Panc1 (cell line): Measurements from ENCODE around the gene BTNL3. TPM values are rescaled to one million over a fixed set of nuclear protein-coding genes. Genes with fewer than 3 reads are reported as not detected.
"Not testable (repeated sequence)": the region's sequence is repeated elsewhere in the genome, so short reads cannot be mapped to it uniquely, and the experiment has no call there.

ENCODE experiments used
- ATAC-seq: fragments of 200-7000 bp; cut with Tn5 transposase; 2 replicates; pipeline ENCODE4 v1.9.1; 2020; ENCODE audit warnings: mild to moderate bottlenecking, moderate library complexity
- BruUV-seq: library from RNA; stranded (reverse); fragments of 400-500 nt; replicated peaks from 2 replicates; lab custom pipeline; 2021; lab: Mats Ljungman, UMichigan
- CTCF ChIA-PET: fragments of 300-600 bp; sonication (Branson Sonifier 250); formaldehyde crosslinking; loops from one replicate; lab custom pipeline; 2022; ENCODE audit warnings: antibody characterized with exemption; lab: Charles Lee
- POLR2A ChIA-PET: fragments of 300-600 bp; sonication (Branson Sonifier 250); formaldehyde crosslinking; loops from one replicate; lab custom pipeline; 2022; ENCODE audit warnings: antibody characterized with exemption; lab: Charles Lee
- DNase-seq: peaks from one replicate; pipeline ENCODE4 v3.0.0-alpha.2; 2010; ENCODE audit warnings: low read depth, low spot score
- H3K27ac ChIP-seq: 2 replicates; pipeline ENCODE4 v1.5.1; 2011; ENCODE audit warnings: mild to moderate bottlenecking, low read length, inconsistent platforms
- H3K27me3 ChIP-seq: fragments of 200-500 bp; sonication (Bioruptor generic); 2 replicates; pipeline ENCODE4 v1.6.0; 2014; ENCODE audit warnings: low read length, inconsistent platforms; ENCODE audit not compliant: control insufficient read depth, insufficient read depth
- H3K36me3 ChIP-seq: fragments of 200-500 bp; sonication (Bioruptor generic); 2 replicates; pipeline ENCODE4 v1.5.1; 2014; ENCODE audit warnings: inconsistent platforms, mild to moderate bottlenecking, low read length, moderate library complexity; ENCODE audit not compliant: control insufficient read depth, insufficient read depth
- H3K4me1 ChIP-seq: 2 replicates; pipeline ENCODE4 v1.5.1; 2011; ENCODE audit warnings: inconsistent platforms, mild to moderate bottlenecking, low read length, moderate library complexity; ENCODE audit not compliant: control insufficient read depth, insufficient read depth
- H3K4me3 ChIP-seq, 2 experiments: 2 replicates each; pipeline ENCODE4 v1.5.1; 2011 to 2012; ENCODE audit warnings: low read depth in 2 of 2, low read length in 2 of 2, mild to moderate bottlenecking in 2 of 2, inconsistent platforms in 1 of 2, moderate library complexity in 1 of 2
- H3K9me3 ChIP-seq: fragments of 200-500 bp; sonication (Bioruptor generic); 2 replicates; pipeline ENCODE4 v1.5.1; 2014; ENCODE audit warnings: low read depth, mild to moderate bottlenecking, inconsistent platforms, low read length, moderate library complexity; ENCODE audit not compliant: control insufficient read depth, insufficient read depth
- POLR2AphosphoS5 ChIP-seq: IDR thresholded peaks from 2 replicates; pipeline ENCODE4 v1.6.1; 2012; ENCODE audit warnings: mild to moderate bottlenecking, low read depth, low read length, moderate library complexity
- SIN3A ChIP-seq: IDR thresholded peaks from 2 replicates; pipeline ENCODE4 v1.6.1; 2012; ENCODE audit warnings: low read depth, mild to moderate bottlenecking, low read length, moderate library complexity, borderline replicate concordance; ENCODE audit not compliant: insufficient read depth
- TCF7L2 ChIP-seq: IDR thresholded peaks from 2 replicates; pipeline ENCODE4 v1.6.1; 2011; ENCODE audit warnings: mild to moderate bottlenecking, low read depth, low read length, inconsistent platforms
- in situ Hi-C: cut with HindIII; loops from 2 replicates; pipeline ENCODE4 v1.10.0; 2016; ENCODE audit warnings: low sequenced_read_pairs, low pct_unique_long_range_greater_than_20kb
- intact Hi-C: fragments of 100-400 bp; cut with micrococcal nuclease; formaldehyde crosslinking; loops from one replicate; pipeline ENCODE4 v1.10.0; 2022; ENCODE audit not compliant: unreplicated experiment
- total RNA-seq: library from RNA; stranded (reverse); gene quantifications from one replicate; pipeline ENCODE4 v1.2.1, GENCODE V29; 2021; ENCODE audit not compliant: unreplicated experiment
- TF ChIP-seq, protein P1 (sequence below): fragments of 450-650 bp; IDR thresholded peaks from 2 replicates; pipeline ENCODE4 v1.5.1; 2017; ENCODE audit warnings: mild to moderate bottlenecking
- TF ChIP-seq, protein P2 (sequence below), 2 experiments: IDR thresholded peaks; 2 replicates each; pipeline ENCODE4 v1.6.1; 2011 to 2012; ENCODE audit warnings: low read depth in 2 of 2, control low read depth in 1 of 2, low read length in 1 of 2, mild to moderate bottlenecking in 1 of 2, moderate library complexity in 1 of 2; ENCODE audit not compliant: insufficient read depth in 1 of 2

Gene BTNL3
- total RNA-seq, 1 experiment from 2014 or later, result not detected

- no peak for DNase-seq
- TF ChIP-seq POLR2AphosphoS5, result no peak
- no peak for TF ChIP-seq SIN3A
- ChIA-PET POLR2A (no interaction called here), CTCF (no interaction called here)
- H3K36me3 ChIP-seq, result no peaks in the 10 kb centered on the region
- intact Hi-C loops, result loop anchor here (5.0 kb wide), 2 partner anchors 118 to 177 kb away; no protein-coding TSS in a partner anchor
- BruUV-seq, result no TSS peak
- peak overlapping the region; percentile 11 to 14; a peak in 1 of 4 replicates for H3K4me3 ChIP-seq
- H3K4me1 ChIP-seq, result peaks cover 23% of the 10 kb centered on the region
- H3K9me3 ChIP-seq, result no peaks in the 10 kb centered on the region
- H3K27ac ChIP-seq, result peak overlapping the region; percentile 70
- in situ Hi-C loops, result no loop called here
- ATAC-seq, result peak; percentile 26
- H3K27me3 ChIP-seq, result peaks cover 2% of the 10 kb centered on the region; the same call in 1 of the 2 replicates
Measured at GRCh38 chr5:181044662-181045305, 56.1 kb downstream of the BTNL3 start.

GRCh38 chr5:181045316-181045715, 56.7 kb downstream of the BTNL3 start:
- DNase-seq, result no peak
- in situ Hi-C loops (no loop called here), intact Hi-C loops (loop anchor here (5.0 kb wide), 1 partner anchor 117 kb away; no protein-coding TSS in a partner anchor)
- BruUV-seq, result no TSS peak
- Histone ChIP-seq H3K36me3 (no peaks in the 10 kb centered on the region), H3K27me3 (no peaks in the 10 kb centered on the region; the same call in 1 of the 2 replicates), H3K9me3 (no peaks in the 10 kb centered on the region), H3K4me3 (peak overlapping the region; percentile 11 to 14; a peak in 2 of 4 replicates), H3K4me1 (peaks cover 23% of the 10 kb centered on the region), H3K27ac (peak overlapping the region; percentile 70)
- ATAC-seq, result peak; percentile 73
- ChIA-PET CTCF (no interaction called here), POLR2A (no interaction called here)
- no peak for TF ChIP-seq POLR2AphosphoS5
- TF ChIP-seq, protein P1, sequence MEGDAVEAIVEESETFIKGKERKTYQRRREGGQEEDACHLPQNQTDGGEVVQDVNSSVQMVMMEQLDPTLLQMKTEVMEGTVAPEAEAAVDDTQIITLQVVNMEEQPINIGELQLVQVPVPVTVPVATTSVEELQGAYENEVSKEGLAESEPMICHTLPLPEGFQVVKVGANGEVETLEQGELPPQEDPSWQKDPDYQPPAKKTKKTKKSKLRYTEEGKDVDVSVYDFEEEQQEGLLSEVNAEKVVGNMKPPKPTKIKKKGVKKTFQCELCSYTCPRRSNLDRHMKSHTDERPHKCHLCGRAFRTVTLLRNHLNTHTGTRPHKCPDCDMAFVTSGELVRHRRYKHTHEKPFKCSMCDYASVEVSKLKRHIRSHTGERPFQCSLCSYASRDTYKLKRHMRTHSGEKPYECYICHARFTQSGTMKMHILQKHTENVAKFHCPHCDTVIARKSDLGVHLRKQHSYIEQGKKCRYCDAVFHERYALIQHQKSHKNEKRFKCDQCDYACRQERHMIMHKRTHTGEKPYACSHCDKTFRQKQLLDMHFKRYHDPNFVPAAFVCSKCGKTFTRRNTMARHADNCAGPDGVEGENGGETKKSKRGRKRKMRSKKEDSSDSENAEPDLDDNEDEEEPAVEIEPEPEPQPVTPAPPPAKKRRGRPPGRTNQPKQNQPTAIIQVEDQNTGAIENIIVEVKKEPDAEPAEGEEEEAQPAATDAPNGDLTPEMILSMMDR, result no peak; the same call in 1 of the 2 replicates
- no peak for TF ChIP-seq SIN3A

- H3K27me3 ChIP-seq, in situ Hi-C loops: not testable (repeated sequence)
Measured at GRCh38 chr5:181045857-181046256, 57.2 kb downstream of the BTNL3 start.

DNA sequence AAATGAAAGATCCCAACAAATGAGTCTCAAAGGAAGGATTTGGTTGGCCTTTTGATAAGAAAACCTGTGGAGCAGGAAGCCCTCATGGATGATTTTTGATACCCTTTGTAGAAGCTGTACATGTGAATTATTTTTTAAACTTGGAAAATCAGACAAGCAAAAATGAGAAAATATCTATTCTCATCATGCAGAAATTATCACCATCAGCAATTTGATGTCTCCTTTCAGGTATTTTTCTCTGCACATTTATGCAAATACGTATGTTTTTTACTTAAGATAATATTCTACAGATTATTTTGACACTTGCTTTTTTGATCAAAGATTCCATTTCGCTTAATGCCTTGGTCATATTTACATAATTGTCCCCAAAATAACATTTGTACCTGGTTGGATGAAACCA, 58.6 kb downstream of the BTNL3 start:
- Histone ChIP-seq H3K27me3 (no peaks in the 10 kb centered on the region; the same call in 1 of the 2 replicates), H3K27ac (no peak overlapping the region), H3K36me3 (no peaks in the 10 kb centered on the region), H3K4me3 (no peak overlapping the region), H3K9me3 (no peaks in the 10 kb centered on the region), H3K4me1 (peaks cover 30% of the 10 kb centered on the region)
- DNase-seq, result no peak
- intact Hi-C loops (loop anchor here (5.0 kb wide), 1 partner anchor 115 kb away; no protein-coding TSS in a partner anchor), in situ Hi-C loops (no loop called here)
- POLR2A ChIA-PET, result no interaction called here
- CTCF ChIA-PET, result no interaction called here
- no TSS peak for BruUV-seq
- ATAC-seq, result no peak
- TF ChIP-seq, protein P1, result no peak
- TF ChIP-seq, protein P2, sequence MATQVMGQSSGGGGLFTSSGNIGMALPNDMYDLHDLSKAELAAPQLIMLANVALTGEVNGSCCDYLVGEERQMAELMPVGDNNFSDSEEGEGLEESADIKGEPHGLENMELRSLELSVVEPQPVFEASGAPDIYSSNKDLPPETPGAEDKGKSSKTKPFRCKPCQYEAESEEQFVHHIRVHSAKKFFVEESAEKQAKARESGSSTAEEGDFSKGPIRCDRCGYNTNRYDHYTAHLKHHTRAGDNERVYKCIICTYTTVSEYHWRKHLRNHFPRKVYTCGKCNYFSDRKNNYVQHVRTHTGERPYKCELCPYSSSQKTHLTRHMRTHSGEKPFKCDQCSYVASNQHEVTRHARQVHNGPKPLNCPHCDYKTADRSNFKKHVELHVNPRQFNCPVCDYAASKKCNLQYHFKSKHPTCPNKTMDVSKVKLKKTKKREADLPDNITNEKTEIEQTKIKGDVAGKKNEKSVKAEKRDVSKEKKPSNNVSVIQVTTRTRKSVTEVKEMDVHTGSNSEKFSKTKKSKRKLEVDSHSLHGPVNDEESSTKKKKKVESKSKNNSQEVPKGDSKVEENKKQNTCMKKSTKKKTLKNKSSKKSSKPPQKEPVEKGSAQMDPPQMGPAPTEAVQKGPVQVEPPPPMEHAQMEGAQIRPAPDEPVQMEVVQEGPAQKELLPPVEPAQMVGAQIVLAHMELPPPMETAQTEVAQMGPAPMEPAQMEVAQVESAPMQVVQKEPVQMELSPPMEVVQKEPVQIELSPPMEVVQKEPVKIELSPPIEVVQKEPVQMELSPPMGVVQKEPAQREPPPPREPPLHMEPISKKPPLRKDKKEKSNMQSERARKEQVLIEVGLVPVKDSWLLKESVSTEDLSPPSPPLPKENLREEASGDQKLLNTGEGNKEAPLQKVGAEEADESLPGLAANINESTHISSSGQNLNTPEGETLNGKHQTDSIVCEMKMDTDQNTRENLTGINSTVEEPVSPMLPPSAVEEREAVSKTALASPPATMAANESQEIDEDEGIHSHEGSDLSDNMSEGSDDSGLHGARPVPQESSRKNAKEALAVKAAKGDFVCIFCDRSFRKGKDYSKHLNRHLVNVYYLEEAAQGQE (IDR thresholded peaks at IDR 0.05; ENCODE audit: insufficient read depth in 1 of 2, low read depth in 2 of 2, low read length in 1 of 2), result no peak
- TF ChIP-seq TCF7L2 (no peak), SIN3A (no peak), POLR2AphosphoS5 (no peak)

More at GRCh38 chr5:181045857-181046256, 57.2 kb downstream of the BTNL3 start:
- H3K36me3 ChIP-seq, H3K9me3 ChIP-seq, ATAC-seq, H3K4me3 ChIP-seq, BruUV-seq, DNase-seq, CTCF ChIA-PET, POLR2A ChIA-PET: not testable (repeated sequence)
- intact Hi-C loops, result loop anchor here (5.0 kb wide), 1 partner anchor 116 kb away; no protein-coding TSS in a partner anchor
- peaks cover 23% of the 10 kb centered on the region for H3K4me1 ChIP-seq
- peak overlapping the region; percentile 70 for H3K27ac ChIP-seq
